Breast epithelium (tissue), 3 donors: ENCODE results near the gene VRK1.

Source experiments
- CTCF ChIP-seq, 3 donors: fragments of 450-650 bp; IDR thresholded peaks; one replicate each; pipeline ENCODE4 v1.5.1; 2016 to 2017; ENCODE audit warnings: antibody characterized with exemption in 3 of 3, mild to moderate bottlenecking in 3 of 3, moderate library complexity in 3 of 3
- POLR2A ChIP-seq: fragments of 450-650 bp; IDR thresholded peaks from one replicate; pipeline ENCODE4 v1.6.1; 2016; ENCODE audit warnings: antibody characterized with exemption, mild to moderate bottlenecking, moderate library complexity
- POLR2AphosphoS5 ChIP-seq, 3 donors: sonication (generic); formaldehyde crosslinking; IDR thresholded peaks; one replicate each; pipeline ENCODE4 v1.6.1; 2017; ENCODE audit warnings: antibody characterized with exemption in 3 of 3

- TF ChIP-seq CTCF (IDR thresholded peaks at IDR 0.05): no peak
- TF ChIP-seq POLR2AphosphoS5 (IDR thresholded peaks at IDR 0.05): no peak
- no peak for TF ChIP-seq POLR2A
Measured at GRCh38 chr14:96805956-96806355, 8.8 kb downstream of the VRK1 start.
